ENCODE results near the gene ATP6V0C. TPM values are rescaled to one million over a fixed set of nuclear protein-coding genes. Genes with fewer than 3 reads are reported as not detected.
A peak's percentile ranks its signal among the peaks of the same experiment; 100 is the strongest.

The ATP6V0C gene
- polyA plus RNA-seq, 1 donor from 2014 or later: 100 TPM

DNA sequence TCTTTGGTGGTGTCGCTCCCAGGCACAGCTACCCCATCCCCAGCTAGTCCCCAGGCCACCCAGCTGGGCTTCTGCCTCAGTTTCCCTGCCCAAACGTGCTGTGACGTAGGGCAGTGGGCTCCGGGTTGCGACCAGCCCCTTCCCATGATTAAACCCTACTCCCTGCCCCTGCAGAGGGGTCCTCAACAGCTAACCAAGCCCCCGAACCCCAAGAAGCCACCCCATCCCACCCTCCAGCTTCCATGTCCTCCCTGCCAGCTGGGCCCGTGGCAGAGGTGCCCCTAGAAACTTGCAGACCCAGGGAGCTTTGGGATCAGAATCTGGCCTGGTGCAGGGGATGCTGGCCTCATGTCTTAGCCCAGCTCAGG, 43.5 kb upstream of the ATP6V0C start:
- Histone ChIP-seq H3K36me3 (ENCODE audit: insufficient read depth, low read length) (no peaks in the 10 kb centered on the region), H3K9me2 (ENCODE audit: insufficient read depth, low read length) (no peaks in the 10 kb centered on the region), H3K4me2 (ENCODE audit: low read length) (no peak overlapping the region), H3K27ac (ENCODE audit: low read length) (no peak overlapping the region), H2AFZ (ENCODE audit: low read depth, low read length) (no peak overlapping the region), H3K27me3 (ENCODE audit: insufficient read depth, low read depth, low read length) (peaks cover 6% of the 10 kb centered on the region), H3K9me3 (ENCODE audit: low read length) (no peaks in the 10 kb centered on the region), H3F3A (ENCODE audit: insufficient read depth, low read length, poor library complexity, severe bottlenecking) (no peaks in the 10 kb centered on the region), H3K9ac (ENCODE audit: low read length) (no peak overlapping the region), H4K20me1 (ENCODE audit: insufficient read depth) (no peaks in the 10 kb centered on the region), H3K79me2 (replicated peaks; ENCODE audit: insufficient read depth, low read length) (no peaks in the 10 kb centered on the region), H3K4me3 (ENCODE audit: low read length) (no peak overlapping the region)
- TF ChIP-seq TAF1 (IDR thresholded peaks at IDR 0.05; ENCODE audit: low read depth): no peak
- TF ChIP-seq RAD21 (conservative IDR thresholded peaks at IDR 0.05): no peak
- TF ChIP-seq, protein P1, sequence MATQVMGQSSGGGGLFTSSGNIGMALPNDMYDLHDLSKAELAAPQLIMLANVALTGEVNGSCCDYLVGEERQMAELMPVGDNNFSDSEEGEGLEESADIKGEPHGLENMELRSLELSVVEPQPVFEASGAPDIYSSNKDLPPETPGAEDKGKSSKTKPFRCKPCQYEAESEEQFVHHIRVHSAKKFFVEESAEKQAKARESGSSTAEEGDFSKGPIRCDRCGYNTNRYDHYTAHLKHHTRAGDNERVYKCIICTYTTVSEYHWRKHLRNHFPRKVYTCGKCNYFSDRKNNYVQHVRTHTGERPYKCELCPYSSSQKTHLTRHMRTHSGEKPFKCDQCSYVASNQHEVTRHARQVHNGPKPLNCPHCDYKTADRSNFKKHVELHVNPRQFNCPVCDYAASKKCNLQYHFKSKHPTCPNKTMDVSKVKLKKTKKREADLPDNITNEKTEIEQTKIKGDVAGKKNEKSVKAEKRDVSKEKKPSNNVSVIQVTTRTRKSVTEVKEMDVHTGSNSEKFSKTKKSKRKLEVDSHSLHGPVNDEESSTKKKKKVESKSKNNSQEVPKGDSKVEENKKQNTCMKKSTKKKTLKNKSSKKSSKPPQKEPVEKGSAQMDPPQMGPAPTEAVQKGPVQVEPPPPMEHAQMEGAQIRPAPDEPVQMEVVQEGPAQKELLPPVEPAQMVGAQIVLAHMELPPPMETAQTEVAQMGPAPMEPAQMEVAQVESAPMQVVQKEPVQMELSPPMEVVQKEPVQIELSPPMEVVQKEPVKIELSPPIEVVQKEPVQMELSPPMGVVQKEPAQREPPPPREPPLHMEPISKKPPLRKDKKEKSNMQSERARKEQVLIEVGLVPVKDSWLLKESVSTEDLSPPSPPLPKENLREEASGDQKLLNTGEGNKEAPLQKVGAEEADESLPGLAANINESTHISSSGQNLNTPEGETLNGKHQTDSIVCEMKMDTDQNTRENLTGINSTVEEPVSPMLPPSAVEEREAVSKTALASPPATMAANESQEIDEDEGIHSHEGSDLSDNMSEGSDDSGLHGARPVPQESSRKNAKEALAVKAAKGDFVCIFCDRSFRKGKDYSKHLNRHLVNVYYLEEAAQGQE (IDR thresholded peaks at IDR 0.05; ENCODE audit: borderline replicate concordance): no peak
- no peak for TF ChIP-seq EP300 (conservative IDR thresholded peaks at IDR 0.05; ENCODE audit: poor library complexity, severe bottlenecking)
- no peak for TF ChIP-seq EZH2 (IDR thresholded peaks at IDR 0.05; ENCODE audit: borderline replicate concordance, insufficient read depth, low read length, poor library complexity, severe bottlenecking)
- no peak for TF ChIP-seq SMC3 (conservative IDR thresholded peaks at IDR 0.05; ENCODE audit: poor library complexity)
- TF ChIP-seq POLR2AphosphoS5 (IDR thresholded peaks at IDR 0.05): no peak
- no peak for TF ChIP-seq MXI1 (conservative IDR thresholded peaks at IDR 0.05; ENCODE audit: poor library complexity, severe bottlenecking)
- TF ChIP-seq CTCF (IDR thresholded peaks at IDR 0.05; ENCODE audit: poor library complexity, severe bottlenecking): no peak

GRCh38 chr16:2470603-2471015, 43.1 kb upstream of the ATP6V0C start:
- TF ChIP-seq, protein P1 (IDR thresholded peaks at IDR 0.05; ENCODE audit: borderline replicate concordance): no peak
- TF ChIP-seq SMC3 (conservative IDR thresholded peaks at IDR 0.05; ENCODE audit: poor library complexity) (no peak), CTCF (IDR thresholded peaks at IDR 0.05; ENCODE audit: poor library complexity, severe bottlenecking) (no peak), EP300 (conservative IDR thresholded peaks at IDR 0.05; ENCODE audit: poor library complexity, severe bottlenecking) (no peak), RAD21 (conservative IDR thresholded peaks at IDR 0.05) (no peak), EZH2 (IDR thresholded peaks at IDR 0.05; ENCODE audit: borderline replicate concordance, insufficient read depth, low read length, poor library complexity, severe bottlenecking) (no peak), MXI1 (conservative IDR thresholded peaks at IDR 0.05; ENCODE audit: poor library complexity, severe bottlenecking) (no peak), TAF1 (IDR thresholded peaks at IDR 0.05; ENCODE audit: low read depth) (no peak)
- H3K27me3 ChIP-seq (ENCODE audit: insufficient read depth, low read depth, low read length): peaks cover 6% of the 10 kb centered on the region
- H3K4me3 ChIP-seq (ENCODE audit: low read length): peak overlapping the region; percentile 52
- H3K36me3 ChIP-seq (ENCODE audit: insufficient read depth, low read length): no peaks in the 10 kb centered on the region
- H3K4me2 ChIP-seq (ENCODE audit: low read length): no peak overlapping the region
- no peaks in the 10 kb centered on the region for H4K20me1 ChIP-seq (ENCODE audit: insufficient read depth)
- H3F3A ChIP-seq (ENCODE audit: insufficient read depth, low read length, poor library complexity, severe bottlenecking): no peaks in the 10 kb centered on the region
- H3K9me2 ChIP-seq (ENCODE audit: insufficient read depth, low read length): no peaks in the 10 kb centered on the region
- H2AFZ ChIP-seq (ENCODE audit: low read depth, low read length): no peak overlapping the region
- peak overlapping the region; percentile 49 for H3K9ac ChIP-seq (ENCODE audit: low read length)
- no peak overlapping the region for H3K27ac ChIP-seq (ENCODE audit: low read length)
- no peaks in the 10 kb centered on the region for H3K79me2 ChIP-seq (replicated peaks; ENCODE audit: insufficient read depth, low read length)
- H3K9me3 ChIP-seq (ENCODE audit: low read length): no peaks in the 10 kb centered on the region

Measured in neural cell (in vitro differentiated cells).